ENCODE data around the gene FBXO15.

The FBXO15 gene

GRCh38 chr18:74082742-74083556, 64.7 kb downstream of the FBXO15 start:
- Histone ChIP-seq H3K9me2 (replicated peaks; ENCODE audit: insufficient read depth, low read length) (no peaks in the 10 kb centered on the region), H3K36me3 (replicated peaks; ENCODE audit: insufficient read depth, low read length) (no peaks in the 10 kb centered on the region), H3K9me3 (replicated peaks; ENCODE audit: insufficient read depth, low read length) (no peaks in the 10 kb centered on the region), H3K4me2 (ENCODE audit: low read depth, low read length) (peak overlapping the region; percentile 59), H3F3A (ENCODE audit: insufficient read depth, low read length) (no peaks in the 10 kb centered on the region), H2AFZ (ENCODE audit: low read length) (peak overlapping the region; percentile 73), H3K9ac (ENCODE audit: low read length) (no peak overlapping the region; the same call in 1 of the 2 replicates), H3K79me2 (ENCODE audit: low read length) (no peaks in the 10 kb centered on the region), H3K27ac (ENCODE audit: low read length) (no peak overlapping the region), H3K27me3 (replicated peaks; ENCODE audit: insufficient read depth, low read length) (no peaks in the 10 kb centered on the region), H3K4me3 (ENCODE audit: low read length) (peak overlapping the region; percentile 27; the same call in 1 of the 2 replicates), H3K4me1 (ENCODE audit: low read length) (no peaks in the 10 kb centered on the region), H4K20me1 (ENCODE audit: insufficient read depth, low read length) (no peaks in the 10 kb centered on the region)
- TF ChIP-seq EZH2phosphoT487 (IDR thresholded peaks at IDR 0.05; ENCODE audit: low read length) = no peak
- TF ChIP-seq EZH2 (optimal IDR thresholded peaks at IDR 0.05; ENCODE audit: low read depth, low read length) = no peak
- no peak for TF ChIP-seq CTCF (IDR thresholded peaks at IDR 0.05; ENCODE audit: low read length)
- DNase-seq = no peak

- TF ChIP-seq EZH2 (optimal IDR thresholded peaks at IDR 0.05; ENCODE audit: low read depth, low read length) (no peak), CTCF (IDR thresholded peaks at IDR 0.05; ENCODE audit: low read length) (peak; percentile 71)
- Histone ChIP-seq H3K9ac (ENCODE audit: low read length) (no peak overlapping the region; the same call in 1 of the 2 replicates), H4K20me1 (ENCODE audit: insufficient read depth, low read length) (no peaks in the 10 kb centered on the region), H2AFZ (ENCODE audit: low read length) (peak overlapping the region; percentile 73), H3K4me1 (ENCODE audit: low read length) (no peaks in the 10 kb centered on the region), H3K27me3 (replicated peaks; ENCODE audit: insufficient read depth, low read length) (no peaks in the 10 kb centered on the region), H3K27ac (ENCODE audit: low read length) (no peak overlapping the region), H3F3A (ENCODE audit: insufficient read depth, low read length) (no peaks in the 10 kb centered on the region), H3K4me3 (ENCODE audit: low read length) (peak overlapping the region; percentile 27; the same call in 1 of the 2 replicates), H3K4me2 (ENCODE audit: low read depth, low read length) (peak overlapping the region; percentile 59), H3K36me3 (replicated peaks; ENCODE audit: insufficient read depth, low read length) (no peaks in the 10 kb centered on the region), H3K79me2 (ENCODE audit: low read length) (no peaks in the 10 kb centered on the region), H3K9me2 (replicated peaks; ENCODE audit: insufficient read depth, low read length) (no peaks in the 10 kb centered on the region), H3K9me3 (replicated peaks; ENCODE audit: insufficient read depth, low read length) (no peaks in the 10 kb centered on the region)
- peak; percentile 70 for DNase-seq
Measured at GRCh38 chr18:74081966-74082741, 65.5 kb downstream of the FBXO15 start.

DNA sequence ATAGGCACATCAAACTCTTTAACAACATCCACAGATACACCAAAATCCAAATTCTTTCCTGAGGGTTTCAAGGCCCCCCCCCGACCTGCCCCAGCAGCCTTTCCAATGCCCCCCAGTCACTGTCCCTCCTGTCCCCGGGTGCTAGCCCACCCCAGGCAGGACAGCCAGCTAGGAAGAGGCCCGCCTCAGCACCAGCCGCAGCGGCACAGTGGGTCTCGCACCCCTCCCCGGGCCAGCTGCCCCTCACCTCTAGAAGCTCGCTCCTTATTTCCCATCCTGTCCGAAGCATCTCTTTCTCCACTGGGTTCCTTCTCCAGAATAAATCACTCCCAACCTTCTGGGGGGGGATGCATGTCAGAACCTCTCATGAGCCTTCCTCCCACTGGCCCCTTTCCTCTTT, 69.4 kb downstream of the FBXO15 start:
- Histone ChIP-seq H3K9me2 (replicated peaks; ENCODE audit: insufficient read depth, low read length) (no peaks in the 10 kb centered on the region), H3K36me3 (replicated peaks; ENCODE audit: insufficient read depth, low read length) (no peaks in the 10 kb centered on the region), H2AFZ (ENCODE audit: low read length) (no peak overlapping the region), H3K4me1 (ENCODE audit: low read length) (no peaks in the 10 kb centered on the region), H3K27me3 (replicated peaks; ENCODE audit: insufficient read depth, low read length) (no peaks in the 10 kb centered on the region), H4K20me1 (ENCODE audit: insufficient read depth, low read length) (no peaks in the 10 kb centered on the region), H3K79me2 (ENCODE audit: low read length) (no peaks in the 10 kb centered on the region), H3K4me3 (ENCODE audit: low read length) (no peak overlapping the region), H3K27ac (ENCODE audit: low read length) (no peak overlapping the region), H3F3A (ENCODE audit: insufficient read depth, low read length) (no peaks in the 10 kb centered on the region), H3K9ac (ENCODE audit: low read length) (no peak overlapping the region), H3K9me3 (replicated peaks; ENCODE audit: insufficient read depth, low read length) (no peaks in the 10 kb centered on the region), H3K4me2 (ENCODE audit: low read depth, low read length) (no peak overlapping the region)
- no peak for DNase-seq
- TF ChIP-seq EZH2phosphoT487 (IDR thresholded peaks at IDR 0.05; ENCODE audit: low read length) = no peak
- no peak for TF ChIP-seq CTCF (IDR thresholded peaks at IDR 0.05; ENCODE audit: low read length)
- no peak for TF ChIP-seq EZH2 (optimal IDR thresholded peaks at IDR 0.05; ENCODE audit: low read depth, low read length)

Measured in MM.1S (cell line).